GM12865 (cell line): ENCODE data around the gene TIMM13.
"Not testable (repeated sequence)": the region's sequence is repeated elsewhere in the genome, so short reads cannot be mapped to it uniquely, and the experiment has no call there.

Experiments
- DNase-seq: peaks from one replicate; pipeline ENCODE4 v3.0.0; 2010; ENCODE audit warnings: low read depth
- H3K4me3 ChIP-seq: 2 replicates; pipeline ENCODE4 v1.5.1; 2011; ENCODE audit warnings: mild to moderate bottlenecking, low read depth, low read length, control low read depth
- CTCF ChIP-seq: IDR thresholded peaks from 2 replicates; pipeline ENCODE4 v1.5.1; 2011; ENCODE audit warnings: low read length, control low read depth, low read depth, inconsistent platforms; ENCODE audit not compliant: insufficient read depth; ENCODE audit errors: missing control alignments

Gene TIMM13

GRCh38 chr19:2427429-2428320 is at the start of gene TIMM13:
Gene TIMM13, minus strand, starts transcription at chr19:2427586. Its CDS starts 53 bp downstream, at chr19:2427533.
- peak within 1 kb of the TSS; percentile 84 for H3K4me3 ChIP-seq
- DNase-seq: peak; percentile 97
- TF ChIP-seq CTCF: no peak

GRCh38 chr19:2476451-2477140 is 49.2 kb upstream of the TIMM13 start:
- peak; percentile 70 for DNase-seq
- no peak for TF ChIP-seq CTCF
- peak overlapping the region; percentile 98 for H3K4me3 ChIP-seq

DNA sequence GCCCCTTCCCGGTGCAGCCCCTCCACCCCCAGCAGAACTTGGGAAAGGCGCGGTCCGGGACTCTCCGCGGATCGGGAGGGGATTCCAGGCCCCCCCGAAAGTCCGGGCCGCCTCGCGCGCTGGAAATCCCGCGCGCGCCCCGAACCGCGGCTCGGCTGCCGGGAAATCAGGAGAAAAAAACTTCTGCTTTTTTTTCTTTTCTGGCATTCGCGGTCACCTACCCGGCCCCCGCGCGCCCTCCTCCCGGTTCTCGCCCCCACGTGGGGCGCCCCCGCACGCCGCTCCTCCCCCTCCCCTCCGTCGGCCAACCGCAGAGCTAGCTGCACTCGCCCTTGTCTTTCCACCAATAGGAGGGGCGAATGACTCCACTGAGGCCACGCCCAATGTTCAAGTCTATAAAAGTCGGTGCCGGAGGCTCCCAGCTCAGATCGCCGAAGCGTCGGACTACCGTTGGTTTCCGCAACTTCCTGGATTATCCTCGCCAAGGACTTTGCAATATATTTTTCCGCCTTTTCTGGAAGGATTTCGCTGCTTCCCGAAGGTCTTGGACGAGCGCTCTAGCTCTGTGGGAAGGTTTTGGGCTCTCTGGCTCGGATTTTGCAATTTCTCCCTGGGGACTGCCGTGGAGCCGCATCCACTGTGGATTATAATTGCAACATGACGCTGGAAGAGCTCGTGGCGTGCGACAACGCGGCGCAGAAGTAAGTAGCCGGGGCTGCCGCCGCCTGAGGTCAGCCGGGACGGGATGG is 48.5 kb upstream of the TIMM13 start, which contains the start of gene GADD45B:
TSS of gene GADD45B (plus strand) at position 426 of the 749 bp plus-strand sequence. CDS start at position 658, 232 bp downstream.
- no peak for TF ChIP-seq CTCF
- peak; percentile 99 for DNase-seq
- peak within 1 kb of the TSS; percentile 98 for H3K4me3 ChIP-seq

- H3K4me3 ChIP-seq: peak overlapping the region; percentile 98
- TF ChIP-seq CTCF: no peak
- peak; percentile 83 for DNase-seq
Measured at GRCh38 chr19:2475018-2475701, 47.8 kb upstream of the TIMM13 start.

- peak; percentile 88 for TF ChIP-seq CTCF
- DNase-seq: peak; percentile 92
- peak overlapping the region; percentile 98 for H3K4me3 ChIP-seq
Measured at GRCh38 chr19:2474232-2475017, 47.0 kb upstream of the TIMM13 start.

DNA sequence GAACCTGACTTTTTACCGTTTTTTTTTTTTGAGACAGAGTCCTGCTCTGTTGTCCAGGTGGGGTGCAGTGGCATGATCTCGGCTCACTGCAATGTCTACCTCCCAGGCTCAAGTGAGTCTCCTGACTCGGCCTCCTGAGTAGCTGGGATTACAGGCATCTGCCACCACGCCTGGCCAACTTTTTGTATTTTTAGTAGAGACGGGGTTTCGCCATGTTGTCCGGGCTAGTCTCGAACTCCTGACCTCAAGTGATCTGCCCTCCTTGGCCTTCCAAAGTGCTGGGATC is 42.5 kb upstream of the TIMM13 start:
- H3K4me3 ChIP-seq, DNase-seq: not testable (repeated sequence)
